HepG2 (cell line): ENCODE data around the gene SLC5A10. TPM values are rescaled to one million over a fixed set of nuclear protein-coding genes. Genes with fewer than 3 reads are reported as not detected.
A peak's percentile ranks its signal among the peaks of the same experiment; 100 is the strongest.

Experiments used
- CEBPB ChIP-seq: IDR thresholded peaks from 2 replicates; pipeline ENCODE4 v1.6.1; 2011; ENCODE audit warnings: low read depth, low read length, improper control_type of control experiment, borderline replicate concordance
- FOSL2 ChIP-seq: sonication (generic); formaldehyde crosslinking; IDR thresholded peaks from 2 replicates; pipeline ENCODE4 v1.4.0; 2020; ENCODE audit warnings: missing genetic modification reagents
- GRHL1 ChIP-seq: sonication (generic); formaldehyde crosslinking; conservative IDR thresholded peaks from 2 replicates; pipeline ENCODE4 v1.8.0; 2022; ENCODE audit warnings: missing genetic modification reagents
- MIXL1 ChIP-seq: IDR thresholded peaks from 2 replicates; pipeline ENCODE4 v1.6.1; 2016
- MXD1 ChIP-seq: sonication (generic); formaldehyde crosslinking; IDR thresholded peaks from 2 replicates; pipeline ENCODE4 v1.4.0; 2020; ENCODE audit warnings: mild to moderate bottlenecking, missing genetic modification reagents
- NCOR1 ChIP-seq: fragments of 200-600 bp; sonication (generic); IDR thresholded peaks from 2 replicates; pipeline ENCODE4 v1.7.0; 2017; ENCODE audit warnings: antibody characterized with exemption, low read length, borderline replicate concordance
- PAF1 ChIP-seq: IDR thresholded peaks from 2 replicates; pipeline ENCODE4 v1.6.1; 2016; ENCODE audit warnings: missing genetic modification reagents, missing compliant biosample characterization
- PATZ1 ChIP-seq: sonication (generic); formaldehyde crosslinking; IDR thresholded peaks from 2 replicates; pipeline ENCODE4 v1.4.0; 2020; ENCODE audit warnings: missing genetic modification reagents
- PAX8 ChIP-seq: sonication (generic); formaldehyde crosslinking; IDR thresholded peaks from 2 replicates; pipeline ENCODE4 v1.8.0; 2022; ENCODE audit warnings: mild to moderate bottlenecking, missing genetic modification reagents, borderline replicate concordance
- PAXIP1 ChIP-seq: sonication (generic); formaldehyde crosslinking; conservative IDR thresholded peaks from 2 replicates; pipeline ENCODE4 v1.4.0; 2020; ENCODE audit warnings: mild to moderate bottlenecking, missing genetic modification reagents, moderate library complexity
- PRPF4 ChIP-seq: fragments of 200-400 bp; formaldehyde crosslinking; IDR thresholded peaks from 2 replicates; pipeline ENCODE4 v1.6.1; 2016; ENCODE audit warnings: low read length, low read depth; ENCODE audit not compliant: poor library complexity, severe bottlenecking
- ZBTB1 ChIP-seq: sonication (generic); formaldehyde crosslinking; IDR thresholded peaks from 2 replicates; pipeline ENCODE4 v1.4.0; 2020; ENCODE audit warnings: missing genetic modification reagents, borderline replicate concordance
- ZBTB7A ChIP-seq: sonication (generic); formaldehyde crosslinking; IDR thresholded peaks from 2 replicates; pipeline ENCODE4 v1.8.0; 2022; ENCODE audit warnings: mild to moderate bottlenecking, missing genetic modification reagents
- ZFX ChIP-seq: sonication (generic); formaldehyde crosslinking; IDR thresholded peaks from 2 replicates; pipeline ENCODE4 v1.4.0; 2020; ENCODE audit warnings: mild to moderate bottlenecking, low read depth, missing genetic modification reagents, moderate library complexity
- ZNF574 ChIP-seq: sonication (generic); formaldehyde crosslinking; IDR thresholded peaks from 2 replicates; pipeline ENCODE4 v1.4.0; 2020; ENCODE audit warnings: missing genetic modification reagents
- ZNF740 ChIP-seq: sonication (generic); formaldehyde crosslinking; IDR thresholded peaks from 2 replicates; pipeline ENCODE4 v1.4.0; 2020; ENCODE audit warnings: missing genetic modification reagents
- ZNF841 ChIP-seq: sonication (generic); formaldehyde crosslinking; IDR thresholded peaks from 2 replicates; pipeline ENCODE4 v1.8.1; 2023; ENCODE audit warnings: missing genetic modification reagents, borderline replicate concordance
- ZSCAN20 ChIP-seq: sonication (generic); formaldehyde crosslinking; IDR thresholded peaks from 2 replicates; pipeline ENCODE4 v1.4.0; 2020; ENCODE audit warnings: missing genetic modification reagents, mild to moderate bottlenecking, borderline replicate concordance
- polyA plus RNA-seq, 8 experiments: library from polyadenylated mRNA; depleted of rRNA in 3 of 8; stranded (reverse) in 7 of 8; unstranded in 1 of 8; fragments of >200 nt; fragmentation: Illumina TruSeq in 4 of 8; extraction: Trizol in 4 of 8; gene quantifications; 2 replicates each; pipeline versions ENCODE4 v1.2.1 to v1.2.3, GENCODE V29; 2011 to 2016; ENCODE audit warnings: low read depth in 4 of 8, missing spikeins in 1 of 8, mixed read lengths in 1 of 8; ENCODE audit not compliant: insufficient read depth in 1 of 8
- total RNA-seq, 5 experiments: library from RNA; depleted of rRNA; stranded (reverse); fragments of >200 nt; fragmentation: Illumina TruSeq; extraction: Trizol; gene quantifications; 2 replicates each; pipeline ENCODE4 v1.2.3, GENCODE V29; 2016; ENCODE audit warnings: low read depth in 1 of 5

The SLC5A10 gene
- total and polyA plus RNA-seq, 2 of the 13 experiments (the other 11 are each of a cell fraction or from before 2014, with no cell fraction given), result 0.05 TPM; not detected in 1

GRCh38 chr17:19004421-19005136, 52.6 kb downstream of the SLC5A10 start, which contains the start of gene FAM83G (continued):
- TF ChIP-seq PAXIP1 (CRISPR knock-in tag) (peak; percentile 35; the same call in 1 of the 2 replicates), MXD1 (CRISPR knock-in tag) (no peak; the same call in 1 of the 2 replicates), ZFX (CRISPR knock-in tag) (peak; percentile 63), GRHL1 (CRISPR knock-in tag) (no peak), ZNF574 (CRISPR knock-in tag) (no peak), PATZ1 (CRISPR knock-in tag) (peak; percentile 76), CEBPB (no peak), ZNF841 (CRISPR knock-in tag) (no peak), ZBTB7A (CRISPR knock-in tag) (no peak), PRPF4 (no peak), ZNF740 (0 out of 2 replicates have a peak, but pooled peaks have one; percentile 23), ZBTB1 (no peak), NCOR1 (no peak), ZSCAN20 (CRISPR knock-in tag) (no peak), PAX8 (0 out of 2 replicates have a peak, but pooled peaks have one; percentile 13), FOSL2 (peak; percentile 94), PAF1 (CRISPR knock-in tag) (0 out of 2 replicates have a peak, but pooled peaks have one; percentile 29), MIXL1 (no peak)
